Peyer's patch (tissue), 4 donors: Measurements from ENCODE around the gene VMP1.

Experiments
- CTCF ChIP-seq, 6 experiments: fragments of 450-650 bp in 4 of 6; fragments of 200-600 bp in 2 of 6; sonication (generic) in 1 of 6; IDR thresholded peaks; one replicate each; pipeline ENCODE4 v1.5.1; 2017 to 2019; ENCODE audit warnings: antibody characterized with exemption in 6 of 6, mild to moderate bottlenecking in 3 of 6, moderate library complexity in 1 of 6
- POLR2A ChIP-seq, 2 donors: fragments of 450-650 bp; IDR thresholded peaks; one replicate each; pipeline ENCODE4 v1.5.1; 2017; ENCODE audit warnings: antibody characterized with exemption in 2 of 2, mild to moderate bottlenecking in 2 of 2, moderate library complexity in 2 of 2

GRCh38 chr17:59757043-59757442, 49.6 kb downstream of the VMP1 start:
- TF ChIP-seq CTCF (IDR thresholded peaks at IDR 0.05) (no peak), POLR2A (IDR thresholded peaks at IDR 0.05) (no peak)
